ENCODE data around the gene ASTN1. TPM values are rescaled to one million over a fixed set of nuclear protein-coding genes. Genes with fewer than 3 reads are reported as not detected.
A peak's percentile ranks its signal among the peaks of the same experiment; 100 is the strongest.

Gene ASTN1
- polyA plus RNA-seq, 1 of the 3 experiments (the other 2 are of a cell fraction): 0.13 TPM

DNA sequence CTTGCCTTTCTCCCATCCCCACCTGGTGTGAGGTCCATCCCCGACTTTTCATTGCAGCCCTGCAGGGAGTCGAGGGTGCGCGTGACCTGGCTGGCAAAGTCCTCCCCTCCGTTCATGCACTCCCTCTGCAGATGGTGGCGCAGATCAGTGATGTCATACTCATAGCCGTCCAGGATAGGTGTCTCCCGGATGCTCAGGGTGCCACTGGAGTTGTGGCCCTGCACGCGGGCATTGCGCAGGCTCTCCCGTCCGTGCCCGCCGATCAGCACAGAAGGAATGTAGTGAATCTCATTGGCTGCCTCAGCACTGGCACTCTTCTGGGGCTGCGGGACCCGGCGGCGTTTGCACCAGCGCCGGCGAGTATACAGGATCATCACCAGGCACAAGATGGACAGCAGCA lies 132.1 kb downstream of the ASTN1 start:
- Histone ChIP-seq H3K4me3 (ENCODE audit: low read depth in 2 of 2, low read length in 1 of 2) (no peak overlapping the region), H3K27me3 (ENCODE audit: insufficient read depth) (no peaks in the 10 kb centered on the region), H3K9me3 (no peaks in the 10 kb centered on the region), H3K9ac (no peak overlapping the region), H2AFZ (ENCODE audit: low read depth) (no peak overlapping the region), H3K9me2 (no peaks in the 10 kb centered on the region), H3K4me1 (ENCODE audit: control insufficient read depth in 1 of 2, insufficient read depth in 2 of 2, low read depth in 1 of 2, low read length in 1 of 2) (peaks cover 0 to 18% of the 10 kb centered on the region in 2 experiments; a peak in 2 of 4 replicates), H3F3A (replicated peaks; ENCODE audit: insufficient read depth) (no peaks in the 10 kb centered on the region), H4K20me1 (ENCODE audit: insufficient read depth) (no peaks in the 10 kb centered on the region), H3K79me2 (ENCODE audit: insufficient read depth) (no peaks in the 10 kb centered on the region), H3K4me2 (no peak overlapping the region), H3K36me3 (replicated peaks in 1 of 2; ENCODE audit: control insufficient read depth in 1 of 2, insufficient read depth in 2 of 2, low read length in 1 of 2) (no peaks in the 10 kb centered on the region), H3K27ac (ENCODE audit: low read depth in 2 of 2, low read length in 1 of 2) (peak overlapping the region in 1 of 2 experiments; percentile 64; a peak in 2 of 4 replicates)
- WGBS (ENCODE audit: low lambda C conversion rate): 66% methylated on average over 22 of the region's 22 CpGs
- CTCF ChIA-PET: interaction anchor here (1.6 kb wide), 1 partner anchor 748 kb away, joined by 3 read pairs; no protein-coding TSS in a partner anchor
- DNase-seq: no peak
- TF ChIP-seq, protein P1, sequence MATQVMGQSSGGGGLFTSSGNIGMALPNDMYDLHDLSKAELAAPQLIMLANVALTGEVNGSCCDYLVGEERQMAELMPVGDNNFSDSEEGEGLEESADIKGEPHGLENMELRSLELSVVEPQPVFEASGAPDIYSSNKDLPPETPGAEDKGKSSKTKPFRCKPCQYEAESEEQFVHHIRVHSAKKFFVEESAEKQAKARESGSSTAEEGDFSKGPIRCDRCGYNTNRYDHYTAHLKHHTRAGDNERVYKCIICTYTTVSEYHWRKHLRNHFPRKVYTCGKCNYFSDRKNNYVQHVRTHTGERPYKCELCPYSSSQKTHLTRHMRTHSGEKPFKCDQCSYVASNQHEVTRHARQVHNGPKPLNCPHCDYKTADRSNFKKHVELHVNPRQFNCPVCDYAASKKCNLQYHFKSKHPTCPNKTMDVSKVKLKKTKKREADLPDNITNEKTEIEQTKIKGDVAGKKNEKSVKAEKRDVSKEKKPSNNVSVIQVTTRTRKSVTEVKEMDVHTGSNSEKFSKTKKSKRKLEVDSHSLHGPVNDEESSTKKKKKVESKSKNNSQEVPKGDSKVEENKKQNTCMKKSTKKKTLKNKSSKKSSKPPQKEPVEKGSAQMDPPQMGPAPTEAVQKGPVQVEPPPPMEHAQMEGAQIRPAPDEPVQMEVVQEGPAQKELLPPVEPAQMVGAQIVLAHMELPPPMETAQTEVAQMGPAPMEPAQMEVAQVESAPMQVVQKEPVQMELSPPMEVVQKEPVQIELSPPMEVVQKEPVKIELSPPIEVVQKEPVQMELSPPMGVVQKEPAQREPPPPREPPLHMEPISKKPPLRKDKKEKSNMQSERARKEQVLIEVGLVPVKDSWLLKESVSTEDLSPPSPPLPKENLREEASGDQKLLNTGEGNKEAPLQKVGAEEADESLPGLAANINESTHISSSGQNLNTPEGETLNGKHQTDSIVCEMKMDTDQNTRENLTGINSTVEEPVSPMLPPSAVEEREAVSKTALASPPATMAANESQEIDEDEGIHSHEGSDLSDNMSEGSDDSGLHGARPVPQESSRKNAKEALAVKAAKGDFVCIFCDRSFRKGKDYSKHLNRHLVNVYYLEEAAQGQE (IDR thresholded peaks at IDR 0.05; ENCODE audit: low read depth, low read length): no peak
- TF ChIP-seq PBX3 (IDR thresholded peaks at IDR 0.05) (no peak), MEF2A (IDR thresholded peaks at IDR 0.05; ENCODE audit: borderline replicate concordance, low read depth) (no peak), SIN3A (IDR thresholded peaks at IDR 0.05; ENCODE audit: borderline replicate concordance, low read depth, low read length) (no peak), FOSL2 (IDR thresholded peaks at IDR 0.05; ENCODE audit: borderline replicate concordance, low read depth) (no peak), GATA2 (CRISPR knock-in tag; IDR thresholded peaks at IDR 0.05) (no peak), RXRA (IDR thresholded peaks at IDR 0.05; ENCODE audit: borderline replicate concordance, low read depth) (no peak), FOXJ3 (CRISPR knock-in tag; IDR thresholded peaks at IDR 0.05) (no peak), POLR2AphosphoS5 (IDR thresholded peaks at IDR 0.05; ENCODE audit: low read depth, low read length) (no peak), TAF1 (IDR thresholded peaks at IDR 0.05; ENCODE audit: borderline replicate concordance, low read depth, low read length) (no peak), JUND (IDR thresholded peaks at IDR 0.05) (no peak), TEAD4 (IDR thresholded peaks at IDR 0.05; ENCODE audit: borderline replicate concordance, insufficient read depth) (no peak), NFIC (IDR thresholded peaks at IDR 0.05; ENCODE audit: borderline replicate concordance) (no peak), EP300 (IDR thresholded peaks at IDR 0.05; ENCODE audit: borderline replicate concordance in 1 of 2, low read depth in 1 of 2, low read length in 1 of 2) (no peak)
- POLR2A ChIA-PET: no interaction called here
